Ramos (cell line): ENCODE measurements around the gene TMEM131.
"Not testable (repeated sequence)": the region's sequence is repeated elsewhere in the genome, so short reads cannot be mapped to it uniquely, and the experiment has no call there.

ENCODE experiments used
- in situ Hi-C: fragments of 300-500 bp; cut with MboI; formaldehyde crosslinking; loops from one replicate; pipeline ENCODE4 v1.14.3; 2022; ENCODE audit warnings: low sequenced_read_pairs; ENCODE audit not compliant: unreplicated experiment

The TMEM131 gene

DNA sequence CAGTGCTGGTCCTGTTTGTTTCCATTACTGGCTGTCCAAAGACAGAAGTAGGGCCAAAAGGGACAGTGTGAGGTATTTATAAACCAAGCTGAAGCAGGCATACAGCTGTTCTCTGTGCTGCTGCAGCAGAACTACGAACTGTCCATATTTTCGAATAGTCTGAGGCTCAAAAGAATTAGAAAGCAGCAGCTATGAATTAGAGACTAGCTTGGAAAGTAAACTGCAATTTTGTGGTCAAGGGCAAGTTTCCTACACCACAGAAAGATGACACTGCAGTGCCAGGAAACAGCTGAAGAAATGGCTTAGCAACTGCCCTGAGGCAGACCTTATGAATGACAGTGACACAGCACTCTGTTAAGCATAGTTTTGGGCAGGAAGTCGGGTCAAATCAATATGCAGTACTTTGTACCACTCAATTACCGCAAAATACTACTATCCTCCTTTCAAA is 125.3 kb downstream of the TMEM131 start:
- in situ Hi-C loops = no loop called here

- in situ Hi-C loops = no loop called here
These were observed 125.9 kb downstream of the TMEM131 start for GRCh38 chr2:97869722-97870346.

DNA sequence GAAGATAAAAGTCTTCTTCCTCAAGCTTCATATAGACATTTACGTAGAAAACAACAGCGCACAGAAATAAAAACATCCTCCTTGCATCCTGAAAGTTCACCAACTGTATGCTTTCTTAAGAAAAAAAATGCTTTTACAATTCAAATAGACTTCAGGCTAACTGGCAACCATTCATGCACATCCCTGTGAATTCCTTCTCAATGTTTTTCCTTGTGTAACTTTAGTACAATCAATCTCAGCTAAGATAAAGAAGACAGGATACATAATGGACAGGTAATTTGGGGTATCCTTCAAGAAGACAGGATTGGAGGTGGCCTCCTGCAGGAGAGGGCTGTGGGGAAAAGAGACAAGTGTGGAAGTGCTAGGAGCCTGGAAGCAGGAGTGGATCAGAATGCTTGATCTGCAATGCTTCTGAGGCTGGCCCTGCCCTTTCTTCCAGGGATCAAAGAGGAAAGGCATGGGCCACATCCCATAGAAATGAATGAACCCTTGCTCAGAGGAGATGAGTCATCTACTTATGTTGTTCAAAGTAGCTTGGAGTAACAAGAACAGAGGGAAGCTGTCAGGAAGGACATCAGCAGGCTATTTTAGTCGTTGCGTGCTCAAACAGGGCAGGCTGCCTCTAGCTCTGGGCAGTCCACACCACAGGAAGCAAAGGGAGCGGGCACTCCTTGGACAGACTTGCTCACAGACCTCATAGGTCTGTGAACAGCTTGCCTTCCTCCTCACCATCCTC is 126.6 kb downstream of the TMEM131 start:
- in situ Hi-C loops = no loop called here

- in situ Hi-C loops = no loop called here
These were observed 131.9 kb downstream of the TMEM131 start for GRCh38 chr2:97863829-97864228.

DNA sequence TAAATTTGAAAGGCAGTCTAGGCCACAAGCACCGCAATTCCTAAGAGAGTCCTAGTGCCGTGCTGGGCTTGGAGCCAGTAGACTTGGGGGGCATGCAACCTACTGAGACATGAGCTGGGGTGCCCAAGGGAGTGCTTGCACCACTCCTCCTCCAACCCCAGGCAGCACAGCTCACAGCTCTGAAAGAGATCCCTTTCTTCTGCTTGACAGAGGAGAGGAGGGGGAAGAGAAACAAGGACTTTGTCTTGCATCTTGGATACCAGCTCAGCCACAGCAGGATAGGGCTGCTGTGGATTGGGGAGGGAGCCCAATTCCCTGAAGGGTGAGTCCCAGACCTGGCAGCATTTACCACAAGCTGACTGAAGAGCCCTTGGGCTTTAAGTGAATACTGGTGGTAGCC is 134.6 kb downstream of the TMEM131 start:
- in situ Hi-C loops = no loop called here

DNA sequence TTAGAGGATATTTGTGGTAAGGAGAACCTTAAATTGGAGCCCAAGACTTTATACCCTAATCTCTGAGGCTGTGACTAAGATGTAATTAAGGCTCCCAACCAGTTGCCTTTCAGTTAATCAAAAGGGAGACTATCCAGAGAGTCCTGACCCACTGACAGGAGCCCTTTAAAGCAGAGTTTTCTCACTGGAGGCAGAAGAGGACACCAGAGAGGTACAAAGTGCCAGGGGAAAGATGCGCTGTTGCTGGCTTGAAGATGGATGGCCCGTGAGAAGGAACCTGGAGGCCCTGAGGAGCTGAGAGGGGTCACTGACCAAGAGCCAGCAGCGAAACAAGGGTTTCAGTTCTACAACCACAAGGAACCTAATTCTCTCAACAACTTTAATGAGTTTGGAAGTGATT is 137.3 kb downstream of the TMEM131 start:
- in situ Hi-C loops = no loop called here

GRCh38 chr2:97857553-97857952 is 138.2 kb downstream of the TMEM131 start:
- in situ Hi-C loops = no loop called here

GRCh38 chr2:97853057-97853456 is 142.7 kb downstream of the TMEM131 start:
- in situ Hi-C loops = not testable (repeated sequence)

- in situ Hi-C loops = no loop called here
These were observed 144.6 kb downstream of the TMEM131 start for GRCh38 chr2:97851172-97851571.

GRCh38 chr2:97849881-97850528 is 145.7 kb downstream of the TMEM131 start:
- in situ Hi-C loops = no loop called here

- in situ Hi-C loops = no loop called here
These were observed 147.4 kb downstream of the TMEM131 start for GRCh38 chr2:97848306-97848705.

DNA sequence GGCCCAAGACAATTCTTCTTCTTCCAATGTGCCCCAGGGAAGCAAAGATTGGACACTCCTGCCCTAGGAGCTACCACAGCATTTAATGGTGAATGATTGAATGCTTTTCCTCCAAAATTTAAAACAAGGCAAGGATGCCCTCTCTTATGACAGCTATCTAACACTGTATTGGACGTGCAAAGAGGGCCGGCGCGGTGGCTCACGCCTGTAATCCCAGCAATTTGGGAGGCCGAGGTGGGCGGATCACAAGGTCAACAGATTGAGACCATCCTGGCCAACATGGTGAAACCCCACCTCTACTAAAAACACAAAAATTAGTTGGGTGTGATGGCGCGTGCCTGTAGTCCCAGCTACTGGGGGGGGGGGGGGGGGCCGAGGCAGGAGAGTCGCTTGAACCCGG is 149.0 kb downstream of the TMEM131 start:
- in situ Hi-C loops = not testable (repeated sequence)

DNA sequence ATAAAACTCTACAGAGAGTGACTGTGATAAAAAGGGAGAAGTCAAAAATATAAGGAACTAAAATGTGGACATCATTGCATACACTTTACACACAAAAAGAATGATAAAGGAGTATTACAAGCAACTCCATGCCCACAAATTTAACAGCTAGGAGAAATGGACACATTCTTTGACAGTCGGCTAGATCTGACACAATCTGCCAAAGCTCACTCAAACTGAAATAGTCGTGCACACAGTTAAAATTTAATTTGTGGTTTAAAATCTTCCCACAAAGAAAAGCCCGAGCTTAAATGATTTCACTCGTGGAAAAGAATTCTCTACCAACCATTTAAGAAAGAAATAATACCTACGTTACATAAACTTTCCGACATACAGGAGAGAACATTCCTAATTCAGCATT is 149.9 kb downstream of the TMEM131 start:
- in situ Hi-C loops = no loop called here

- in situ Hi-C loops = no loop called here
These were observed 150.6 kb downstream of the TMEM131 start for GRCh38 chr2:97845133-97845532.

GRCh38 chr2:97844311-97844859 is 151.4 kb downstream of the TMEM131 start:
- in situ Hi-C loops = no loop called here

GRCh38 chr2:97840198-97840597 is 155.6 kb downstream of the TMEM131 start:
- in situ Hi-C loops = no loop called here

DNA sequence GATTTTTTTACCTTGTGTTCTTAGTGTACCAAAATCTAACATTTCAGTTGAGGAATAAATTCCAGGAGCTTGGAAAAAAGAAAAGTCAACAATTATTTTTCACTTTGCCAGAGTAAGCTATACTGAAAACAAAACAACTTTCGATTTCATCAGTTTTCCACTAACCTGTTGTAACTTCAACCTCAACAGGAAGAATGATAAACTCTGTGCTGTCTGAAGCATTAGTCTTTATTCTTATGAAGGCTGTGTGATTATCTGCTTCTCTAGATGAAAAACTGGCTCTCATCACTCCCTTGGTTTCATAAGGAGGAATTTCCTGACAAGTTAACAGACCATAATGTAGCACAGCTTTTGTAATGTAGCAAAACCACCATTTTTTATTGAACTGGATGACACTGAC is 161.1 kb downstream of the TMEM131 start:
- in situ Hi-C loops = no loop called here

- in situ Hi-C loops = no loop called here
These were observed 164.6 kb downstream of the TMEM131 start for GRCh38 chr2:97831121-97831520.

- in situ Hi-C loops = not testable (repeated sequence)
These were observed 166.5 kb downstream of the TMEM131 start for GRCh38 chr2:97829255-97829654.

- in situ Hi-C loops = not testable (repeated sequence)
These were observed 168.7 kb downstream of the TMEM131 start for GRCh38 chr2:97827013-97827412.

DNA sequence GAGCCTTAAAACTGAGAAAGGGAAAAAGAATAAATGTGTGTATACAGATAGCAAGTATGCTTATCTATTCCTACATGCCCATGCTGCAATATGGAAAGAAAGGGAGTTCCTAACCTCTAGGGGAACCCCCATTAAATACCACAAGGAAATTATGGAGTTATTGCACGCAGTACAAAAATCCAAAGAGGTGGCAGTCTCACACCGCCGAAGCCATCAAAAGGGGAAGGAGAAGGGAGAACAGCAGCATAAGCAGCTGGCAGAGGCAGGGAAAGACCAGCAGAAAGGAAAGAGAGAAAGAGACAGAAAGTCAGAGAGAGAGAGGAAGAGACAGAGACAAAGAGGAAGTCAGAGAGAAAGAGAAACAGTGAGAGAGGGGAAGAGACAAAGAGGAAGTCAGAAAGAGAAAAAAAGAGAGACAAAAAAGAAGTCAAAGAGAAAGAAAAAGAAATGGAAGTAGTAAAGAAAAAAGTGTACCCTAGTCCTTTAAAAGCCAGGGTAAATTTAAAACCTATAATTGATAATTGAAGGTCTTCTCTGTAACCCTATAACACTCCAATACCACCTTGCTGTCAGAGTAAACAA is 169.4 kb downstream of the TMEM131 start:
- in situ Hi-C loops = not testable (repeated sequence)
